ENCODE measurements around the gene DUSP12. TPM values are rescaled to one million over a fixed set of nuclear protein-coding genes. Genes with fewer than 3 reads are reported as not detected.

The DUSP12 gene
- total RNA-seq, 1 experiment from 2014 or later = 29.4 TPM

DNA sequence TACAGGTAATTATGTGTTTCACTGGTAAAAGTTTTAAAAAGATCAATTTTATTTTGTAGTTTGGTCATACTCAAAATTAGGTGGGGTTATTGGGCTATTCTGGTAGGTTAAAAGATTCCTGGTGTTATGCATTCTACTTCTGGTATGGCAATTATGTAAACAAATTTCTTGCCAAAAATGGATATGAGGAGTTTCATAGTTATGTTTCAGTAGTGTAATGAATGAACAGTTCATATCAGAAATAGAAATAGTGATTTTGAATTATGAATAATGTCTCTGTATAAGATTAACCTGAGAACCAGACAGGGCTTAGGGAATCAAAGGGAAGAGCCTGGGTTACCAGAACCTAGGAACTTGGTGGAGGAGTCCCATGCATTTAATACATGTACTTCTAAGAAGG, 32.4 kb downstream of the DUSP12 start (continued):
- TF ChIP-seq PRRX2 (CRISPR knock-in tag; IDR thresholded peaks at IDR 0.05) = no peak
- TF ChIP-seq, protein P1, sequence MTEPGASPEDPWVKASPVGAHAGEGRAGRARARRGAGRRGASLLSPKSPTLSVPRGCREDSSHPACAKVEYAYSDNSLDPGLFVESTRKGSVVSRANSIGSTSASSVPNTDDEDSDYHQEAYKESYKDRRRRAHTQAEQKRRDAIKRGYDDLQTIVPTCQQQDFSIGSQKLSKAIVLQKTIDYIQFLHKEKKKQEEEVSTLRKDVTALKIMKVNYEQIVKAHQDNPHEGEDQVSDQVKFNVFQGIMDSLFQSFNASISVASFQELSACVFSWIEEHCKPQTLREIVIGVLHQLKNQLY (CRISPR knock-in tag; IDR thresholded peaks at IDR 0.05) = no peak
- no peak for TF ChIP-seq TP53 (CRISPR knock-in tag; IDR thresholded peaks at IDR 0.05)
- TF ChIP-seq, protein P2, sequence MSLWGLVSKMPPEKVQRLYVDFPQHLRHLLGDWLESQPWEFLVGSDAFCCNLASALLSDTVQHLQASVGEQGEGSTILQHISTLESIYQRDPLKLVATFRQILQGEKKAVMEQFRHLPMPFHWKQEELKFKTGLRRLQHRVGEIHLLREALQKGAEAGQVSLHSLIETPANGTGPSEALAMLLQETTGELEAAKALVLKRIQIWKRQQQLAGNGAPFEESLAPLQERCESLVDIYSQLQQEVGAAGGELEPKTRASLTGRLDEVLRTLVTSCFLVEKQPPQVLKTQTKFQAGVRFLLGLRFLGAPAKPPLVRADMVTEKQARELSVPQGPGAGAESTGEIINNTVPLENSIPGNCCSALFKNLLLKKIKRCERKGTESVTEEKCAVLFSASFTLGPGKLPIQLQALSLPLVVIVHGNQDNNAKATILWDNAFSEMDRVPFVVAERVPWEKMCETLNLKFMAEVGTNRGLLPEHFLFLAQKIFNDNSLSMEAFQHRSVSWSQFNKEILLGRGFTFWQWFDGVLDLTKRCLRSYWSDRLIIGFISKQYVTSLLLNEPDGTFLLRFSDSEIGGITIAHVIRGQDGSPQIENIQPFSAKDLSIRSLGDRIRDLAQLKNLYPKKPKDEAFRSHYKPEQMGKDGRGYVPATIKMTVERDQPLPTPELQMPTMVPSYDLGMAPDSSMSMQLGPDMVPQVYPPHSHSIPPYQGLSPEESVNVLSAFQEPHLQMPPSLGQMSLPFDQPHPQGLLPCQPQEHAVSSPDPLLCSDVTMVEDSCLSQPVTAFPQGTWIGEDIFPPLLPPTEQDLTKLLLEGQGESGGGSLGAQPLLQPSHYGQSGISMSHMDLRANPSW (CRISPR knock-in tag; conservative IDR thresholded peaks at IDR 0.05; ENCODE audit: low read depth) = no peak
- TF ChIP-seq OVOL2 (CRISPR knock-in tag; IDR thresholded peaks at IDR 0.05; ENCODE audit: borderline replicate concordance) = no peak
- TF ChIP-seq NR1H2 (CRISPR knock-in tag; IDR thresholded peaks at IDR 0.05) = no peak
- TF ChIP-seq ARID4B (CRISPR knock-in tag; IDR thresholded peaks at IDR 0.05; ENCODE audit: borderline replicate concordance) = no peak
- TF ChIP-seq ETV6 (CRISPR knock-in tag; IDR thresholded peaks at IDR 0.05) = no peak
- TF ChIP-seq ELF4 (CRISPR knock-in tag; IDR thresholded peaks at IDR 0.05; ENCODE audit: low read depth) = no peak
- TF ChIP-seq, protein P3, sequence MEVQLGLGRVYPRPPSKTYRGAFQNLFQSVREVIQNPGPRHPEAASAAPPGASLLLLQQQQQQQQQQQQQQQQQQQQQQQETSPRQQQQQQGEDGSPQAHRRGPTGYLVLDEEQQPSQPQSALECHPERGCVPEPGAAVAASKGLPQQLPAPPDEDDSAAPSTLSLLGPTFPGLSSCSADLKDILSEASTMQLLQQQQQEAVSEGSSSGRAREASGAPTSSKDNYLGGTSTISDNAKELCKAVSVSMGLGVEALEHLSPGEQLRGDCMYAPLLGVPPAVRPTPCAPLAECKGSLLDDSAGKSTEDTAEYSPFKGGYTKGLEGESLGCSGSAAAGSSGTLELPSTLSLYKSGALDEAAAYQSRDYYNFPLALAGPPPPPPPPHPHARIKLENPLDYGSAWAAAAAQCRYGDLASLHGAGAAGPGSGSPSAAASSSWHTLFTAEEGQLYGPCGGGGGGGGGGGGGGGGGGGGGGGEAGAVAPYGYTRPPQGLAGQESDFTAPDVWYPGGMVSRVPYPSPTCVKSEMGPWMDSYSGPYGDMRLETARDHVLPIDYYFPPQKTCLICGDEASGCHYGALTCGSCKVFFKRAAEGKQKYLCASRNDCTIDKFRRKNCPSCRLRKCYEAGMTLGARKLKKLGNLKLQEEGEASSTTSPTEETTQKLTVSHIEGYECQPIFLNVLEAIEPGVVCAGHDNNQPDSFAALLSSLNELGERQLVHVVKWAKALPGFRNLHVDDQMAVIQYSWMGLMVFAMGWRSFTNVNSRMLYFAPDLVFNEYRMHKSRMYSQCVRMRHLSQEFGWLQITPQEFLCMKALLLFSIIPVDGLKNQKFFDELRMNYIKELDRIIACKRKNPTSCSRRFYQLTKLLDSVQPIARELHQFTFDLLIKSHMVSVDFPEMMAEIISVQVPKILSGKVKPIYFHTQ (CRISPR knock-in tag; IDR thresholded peaks at IDR 0.05) = no peak

DNA sequence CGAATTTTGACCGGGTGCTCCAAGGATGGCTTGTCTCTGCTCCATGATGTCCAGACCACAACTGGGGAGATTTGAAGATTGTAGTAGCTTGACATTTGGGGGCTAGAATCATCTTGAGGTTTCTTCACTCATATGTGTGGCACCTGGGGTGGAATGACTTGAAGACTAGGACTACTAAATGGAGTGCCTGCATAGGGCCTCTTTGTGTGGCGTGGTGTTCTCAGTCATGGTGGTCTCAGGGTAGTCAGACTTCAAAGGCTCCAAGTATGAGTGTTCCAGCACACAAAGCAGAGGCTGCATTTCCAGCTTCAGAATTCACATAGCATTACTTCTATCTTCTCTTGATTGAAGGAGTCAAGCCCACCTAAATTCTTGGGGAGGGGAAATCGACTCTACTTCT, 33.3 kb downstream of the DUSP12 start:
- ChIA-PET POLR2A (no interaction called here), CTCF (interaction anchor here (1.3 kb wide), 1 partner anchor 254 kb away, joined by 3 read pairs; no protein-coding TSS in a partner anchor)
- H3K4me1 Mint-ChIP-seq = no peaks in the 10 kb centered on the region
- H3K27ac Mint-ChIP-seq = no peak overlapping the region
- no peaks in the 10 kb centered on the region for H3K9me3 Mint-ChIP-seq
- H3K27me3 Mint-ChIP-seq (ENCODE audit: low read depth) = no peaks in the 10 kb centered on the region
- H3K36me3 Mint-ChIP-seq = no peaks in the 10 kb centered on the region
- H3K4me3 Mint-ChIP-seq = no peak overlapping the region
- DNase-seq (ENCODE audit: low spot score) = no peak
- ATAC-seq = no peak
- TF ChIP-seq ATF1 (CRISPR knock-in tag; IDR thresholded peaks at IDR 0.05) (no peak), AFF4 (CRISPR knock-in tag; IDR thresholded peaks at IDR 0.05; ENCODE audit: borderline replicate concordance) (no peak), JUN (CRISPR knock-in tag; IDR thresholded peaks at IDR 0.05) (no peak), ZNF423 (CRISPR knock-in tag; IDR thresholded peaks at IDR 0.05) (no peak), NR3C1 (CRISPR knock-in tag; conservative IDR thresholded peaks at IDR 0.05; ENCODE audit: low read depth) (no peak)
- TF ChIP-seq, protein P4, sequence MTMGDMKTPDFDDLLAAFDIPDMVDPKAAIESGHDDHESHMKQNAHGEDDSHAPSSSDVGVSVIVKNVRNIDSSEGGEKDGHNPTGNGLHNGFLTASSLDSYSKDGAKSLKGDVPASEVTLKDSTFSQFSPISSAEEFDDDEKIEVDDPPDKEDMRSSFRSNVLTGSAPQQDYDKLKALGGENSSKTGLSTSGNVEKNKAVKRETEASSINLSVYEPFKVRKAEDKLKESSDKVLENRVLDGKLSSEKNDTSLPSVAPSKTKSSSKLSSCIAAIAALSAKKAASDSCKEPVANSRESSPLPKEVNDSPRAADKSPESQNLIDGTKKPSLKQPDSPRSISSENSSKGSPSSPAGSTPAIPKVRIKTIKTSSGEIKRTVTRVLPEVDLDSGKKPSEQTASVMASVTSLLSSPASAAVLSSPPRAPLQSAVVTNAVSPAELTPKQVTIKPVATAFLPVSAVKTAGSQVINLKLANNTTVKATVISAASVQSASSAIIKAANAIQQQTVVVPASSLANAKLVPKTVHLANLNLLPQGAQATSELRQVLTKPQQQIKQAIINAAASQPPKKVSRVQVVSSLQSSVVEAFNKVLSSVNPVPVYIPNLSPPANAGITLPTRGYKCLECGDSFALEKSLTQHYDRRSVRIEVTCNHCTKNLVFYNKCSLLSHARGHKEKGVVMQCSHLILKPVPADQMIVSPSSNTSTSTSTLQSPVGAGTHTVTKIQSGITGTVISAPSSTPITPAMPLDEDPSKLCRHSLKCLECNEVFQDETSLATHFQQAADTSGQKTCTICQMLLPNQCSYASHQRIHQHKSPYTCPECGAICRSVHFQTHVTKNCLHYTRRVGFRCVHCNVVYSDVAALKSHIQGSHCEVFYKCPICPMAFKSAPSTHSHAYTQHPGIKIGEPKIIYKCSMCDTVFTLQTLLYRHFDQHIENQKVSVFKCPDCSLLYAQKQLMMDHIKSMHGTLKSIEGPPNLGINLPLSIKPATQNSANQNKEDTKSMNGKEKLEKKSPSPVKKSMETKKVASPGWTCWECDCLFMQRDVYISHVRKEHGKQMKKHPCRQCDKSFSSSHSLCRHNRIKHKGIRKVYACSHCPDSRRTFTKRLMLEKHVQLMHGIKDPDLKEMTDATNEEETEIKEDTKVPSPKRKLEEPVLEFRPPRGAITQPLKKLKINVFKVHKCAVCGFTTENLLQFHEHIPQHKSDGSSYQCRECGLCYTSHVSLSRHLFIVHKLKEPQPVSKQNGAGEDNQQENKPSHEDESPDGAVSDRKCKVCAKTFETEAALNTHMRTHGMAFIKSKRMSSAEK (CRISPR knock-in tag; IDR thresholded peaks at IDR 0.05; ENCODE audit: borderline replicate concordance) = no peak
- TF ChIP-seq, protein P5, sequence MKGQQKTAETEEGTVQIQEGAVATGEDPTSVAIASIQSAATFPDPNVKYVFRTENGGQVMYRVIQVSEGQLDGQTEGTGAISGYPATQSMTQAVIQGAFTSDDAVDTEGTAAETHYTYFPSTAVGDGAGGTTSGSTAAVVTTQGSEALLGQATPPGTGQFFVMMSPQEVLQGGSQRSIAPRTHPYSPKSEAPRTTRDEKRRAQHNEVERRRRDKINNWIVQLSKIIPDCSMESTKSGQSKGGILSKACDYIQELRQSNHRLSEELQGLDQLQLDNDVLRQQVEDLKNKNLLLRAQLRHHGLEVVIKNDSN (CRISPR knock-in tag; IDR thresholded peaks at IDR 0.05) = no peak
